Measurements from ENCODE around the gene GABPB2. TPM values are rescaled to one million over a fixed set of nuclear protein-coding genes. Genes with fewer than 3 reads are reported as not detected.

GABPB2 gene
- total and polyA plus RNA-seq, 10 donors, result 3.0 to 22.8 (median 14.6) TPM

- no peak for TF ChIP-seq POLR2A (IDR thresholded peaks at IDR 0.05)
- TF ChIP-seq CTCF (IDR thresholded peaks at IDR 0.05 in 8 of 11, conservative IDR thresholded peaks at IDR 0.05 in 3 of 11), result peak in 2 of 11 experiments; percentile 7 to 13
- TF ChIP-seq POLR2AphosphoS5 (IDR thresholded peaks at IDR 0.05), result peak in 2 of 3 donors; percentile 69 to 79
- peaks cover 15 to 65% (median 44%) of the 10 kb centered on the region in 6 donors for H3K4me1 ChIP-seq
- intact Hi-C loops (cut with DNase I; ENCODE audit: low total_unique reads), result loop anchor here (5.0 kb wide), 1 partner anchor 55 kb away; no protein-coding TSS in a partner anchor
- no peaks in the 10 kb centered on the region for H3K9me3 ChIP-seq
- H3K36me3 ChIP-seq, result peaks cover 0 to 51% (median 23%) of the 10 kb centered on the region in 6 donors
- 20 to 36% (median 32%) methylated on average over 6 of the region's 6 CpGs for WGBS, 5 donors
- DNase-seq, result peak; percentile 90
- peak overlapping the region; percentile 66 to 94 (median 85) for H3K27ac ChIP-seq
- no peaks in the 10 kb centered on the region for H3K27me3 ChIP-seq (replicated peaks in 1 of 7)
- peak overlapping the region; percentile 54 to 91 (median 62) for H3K4me3 ChIP-seq
These were observed 86.5 kb downstream of the GABPB2 start for GRCh38 chr1:151157067-151157531.

GRCh38 chr1:151158326-151158725, 87.8 kb downstream of the GABPB2 start:
- H3K9me3 ChIP-seq, result no peaks in the 10 kb centered on the region
- peak; percentile 77 for DNase-seq
- intact Hi-C loops (cut with DNase I; ENCODE audit: low total_unique reads), result loop anchor here (5.0 kb wide), 1 partner anchor 56 kb away; no protein-coding TSS in a partner anchor
- WGBS, 5 donors, result 18 to 63% (median 52%) methylated on average over 5 of the region's 5 CpGs
- peak overlapping the region in 7 of 8 donors; percentile 83 to 94 (median 85) for H3K27ac ChIP-seq
- H3K4me3 ChIP-seq, result peak overlapping the region in 6 of 8 donors; percentile 55 to 91 (median 66)
- peaks cover 15 to 77% (median 55%) of the 10 kb centered on the region in 6 donors for H3K4me1 ChIP-seq
- H3K27me3 ChIP-seq (replicated peaks in 1 of 7), result no peaks in the 10 kb centered on the region
- TF ChIP-seq POLR2A (IDR thresholded peaks at IDR 0.05) (no peak), CTCF (IDR thresholded peaks at IDR 0.05 in 8 of 11, conservative IDR thresholded peaks at IDR 0.05 in 3 of 11) (no peak), POLR2AphosphoS5 (IDR thresholded peaks at IDR 0.05) (no peak)
- peaks cover 0 to 63% (median 23%) of the 10 kb centered on the region in 6 donors for H3K36me3 ChIP-seq

- WGBS, 5 donors, result 84 to 89% (median 86%) methylated on average over 19 to 22 of the region's 22 CpGs
- intact Hi-C loops (cut with DNase I; ENCODE audit: low total_unique reads), result loop anchor here (5.0 kb wide), 1 partner anchor 56 kb away; no protein-coding TSS in a partner anchor
- peaks cover 0 to 68% (median 23%) of the 10 kb centered on the region in 6 donors for H3K36me3 ChIP-seq
- no peaks in the 10 kb centered on the region for H3K27me3 ChIP-seq (replicated peaks in 1 of 7)
- H3K27ac ChIP-seq, result peak overlapping the region in 7 of 8 donors; percentile 83 to 94 (median 85)
- peak overlapping the region in 5 of 8 donors; percentile 55 to 91 (median 67) for H3K4me3 ChIP-seq
- H3K9me3 ChIP-seq, result no peaks in the 10 kb centered on the region
- DNase-seq, result peak; percentile 78
- TF ChIP-seq POLR2AphosphoS5 (IDR thresholded peaks at IDR 0.05) (peak in 2 of 3 donors; percentile 12 to 45), CTCF (IDR thresholded peaks at IDR 0.05 in 8 of 11, conservative IDR thresholded peaks at IDR 0.05 in 3 of 11) (no peak)
- peaks cover 15 to 82% (median 58%) of the 10 kb centered on the region in 6 donors for H3K4me1 ChIP-seq
These were observed 88.2 kb downstream of the GABPB2 start for GRCh38 chr1:151158751-151159251.

- H3K4me1 ChIP-seq, result peaks cover 19 to 87% (median 62%) of the 10 kb centered on the region in 6 donors
- no peaks in the 10 kb centered on the region for H3K27me3 ChIP-seq (replicated peaks in 1 of 7)
- H3K27ac ChIP-seq, result peak overlapping the region in 7 of 8 donors; percentile 22 to 94 (median 85)
- no peaks in the 10 kb centered on the region for H3K9me3 ChIP-seq
- peak overlapping the region in 2 of 8 donors; percentile 67 to 91 for H3K4me3 ChIP-seq
- peaks cover 0 to 73% (median 23%) of the 10 kb centered on the region in 6 donors for H3K36me3 ChIP-seq
- DNase-seq, result peak; percentile 22
- intact Hi-C loops (cut with DNase I; ENCODE audit: low total_unique reads), result loop anchor here (5.0 kb wide), 1 partner anchor 57 kb away; no protein-coding TSS in a partner anchor
- no peak for TF ChIP-seq POLR2AphosphoS5 (IDR thresholded peaks at IDR 0.05)
- no peak for TF ChIP-seq POLR2A (IDR thresholded peaks at IDR 0.05)
- TF ChIP-seq CTCF (IDR thresholded peaks at IDR 0.05 in 8 of 11, conservative IDR thresholded peaks at IDR 0.05 in 3 of 11), result no peak
These were observed 88.8 kb downstream of the GABPB2 start for GRCh38 chr1:151159373-151159772.

Data from spleen (tissue), 11 donors.